Cortex of kidney (tissue), 1 donor: ENCODE data around the gene RAPGEF4.

ENCODE experiments used
- DNase-seq: peaks from one replicate; lab custom pipeline; 2025; lab: John Stamatoyannopoulos, UW

The RAPGEF4 gene

DNA sequence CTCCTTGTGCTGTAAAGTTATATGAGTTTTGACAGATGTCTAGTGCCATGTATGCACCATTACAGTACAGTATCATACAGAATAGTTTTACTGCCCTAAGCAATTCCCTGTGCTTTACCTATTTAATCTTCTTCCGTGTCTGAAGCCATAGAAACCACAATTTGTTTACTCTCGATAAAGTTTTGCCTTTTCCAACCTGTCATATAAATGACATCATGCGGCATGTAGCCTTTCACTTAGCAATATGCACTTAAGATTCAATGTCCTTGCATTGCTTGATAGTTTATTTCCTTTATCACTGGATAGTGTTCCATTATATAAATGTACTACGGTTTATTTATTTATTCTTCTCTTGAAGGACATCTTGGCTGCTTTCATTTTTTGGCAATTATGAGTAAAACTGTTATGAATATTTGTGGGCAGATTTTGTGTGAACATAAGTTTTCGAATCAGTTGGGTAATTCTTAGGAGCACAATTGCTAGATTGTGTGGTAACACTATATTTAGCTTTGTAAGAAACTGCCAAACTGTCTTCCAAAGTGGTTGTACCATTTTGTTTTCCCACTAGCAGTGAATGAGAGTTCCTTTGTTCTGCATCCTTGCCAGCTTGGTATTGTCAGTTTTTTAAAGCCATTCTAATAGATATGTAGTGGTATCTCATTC is 203.2 kb downstream of the RAPGEF4 start:
- no peak for DNase-seq

DNA sequence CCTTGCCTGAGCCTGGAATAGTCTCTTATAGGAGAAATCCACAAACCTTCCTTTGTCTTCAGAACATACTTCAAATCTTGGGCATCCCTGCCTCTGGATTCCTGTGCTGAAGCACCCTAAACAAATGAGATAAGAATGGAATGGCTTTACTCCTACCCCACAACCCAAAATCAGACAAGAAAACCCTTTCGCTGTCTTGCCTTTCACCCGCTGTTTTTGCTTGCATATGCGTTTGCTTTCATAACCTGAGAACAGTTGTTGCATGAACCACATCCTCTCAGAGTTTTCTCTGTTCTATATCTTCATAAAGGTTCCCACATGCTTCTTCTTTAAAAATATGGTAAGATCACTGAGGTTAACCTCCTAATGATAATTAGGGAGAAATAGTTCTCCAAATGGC is 207.9 kb downstream of the RAPGEF4 start:
- DNase-seq, result no peak

DNA sequence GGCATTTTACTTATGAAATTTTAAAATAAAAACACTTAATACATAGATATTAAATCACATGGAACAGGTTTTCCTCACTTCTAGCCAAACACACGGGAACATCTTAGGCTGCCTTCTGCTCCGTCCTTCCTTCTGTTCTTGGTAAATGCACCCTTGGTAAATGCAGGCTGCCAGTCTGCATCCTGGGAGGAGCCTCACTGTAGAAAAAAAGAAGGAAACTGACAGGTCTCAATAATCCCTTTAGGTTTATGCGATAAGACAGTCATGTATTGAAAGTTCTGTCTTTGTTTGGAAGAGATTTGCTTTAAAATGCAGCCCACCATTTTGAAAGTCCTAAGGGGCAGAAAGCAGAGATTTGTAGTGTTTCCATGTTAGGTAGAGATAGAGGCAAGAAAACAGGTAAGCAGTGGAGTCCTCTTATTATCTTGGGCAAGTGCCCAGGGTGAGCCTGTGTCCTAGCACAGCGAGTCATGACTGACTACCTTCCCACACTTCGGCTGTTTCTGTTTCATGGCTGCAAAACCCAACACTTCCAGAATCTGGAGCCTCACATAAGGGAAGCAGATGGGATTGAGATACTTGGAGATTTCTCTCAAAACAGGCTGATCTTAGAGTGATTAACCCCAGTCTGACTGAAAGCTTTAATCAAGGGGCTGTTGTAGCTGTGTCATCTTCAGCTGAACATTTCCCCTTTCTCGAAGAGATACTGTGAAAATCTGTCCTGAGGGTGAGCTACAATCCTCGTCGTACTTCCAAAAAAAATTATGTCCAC is 208.6 kb downstream of the RAPGEF4 start:
- DNase-seq, result no peak

DNA sequence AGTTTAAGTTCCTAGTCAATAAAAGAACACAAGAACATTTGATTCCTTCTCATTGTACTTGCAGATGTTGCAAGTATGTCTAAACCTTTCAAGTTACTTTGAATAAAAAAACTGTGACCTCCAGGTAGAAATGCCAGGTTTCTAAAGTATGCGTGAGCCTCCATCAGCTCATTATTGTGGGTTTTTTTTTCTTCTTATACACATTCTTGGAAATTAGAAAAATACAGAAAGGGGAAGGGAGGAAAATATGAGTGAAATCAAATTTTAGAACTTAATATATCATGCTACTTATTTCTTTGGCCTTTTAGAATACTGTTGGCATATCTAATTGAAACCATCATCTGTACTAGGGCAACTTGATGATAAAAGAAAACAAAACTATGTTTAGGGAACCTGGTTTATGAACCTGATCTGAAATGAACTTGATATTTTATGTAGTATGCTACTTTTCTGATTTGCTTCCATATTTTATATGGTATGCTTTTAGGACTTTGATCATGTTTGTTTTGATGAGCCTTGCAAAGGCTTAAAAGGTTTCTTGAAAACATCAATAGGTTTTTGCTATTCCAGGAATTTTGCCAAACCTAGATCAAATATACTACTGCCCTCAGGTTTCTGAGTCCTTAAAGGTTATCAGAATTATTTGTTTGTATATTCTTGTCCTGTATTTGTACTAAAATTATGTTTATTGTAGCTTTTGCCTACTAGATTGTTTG is 209.3 kb downstream of the RAPGEF4 start:
- no peak for DNase-seq

DNA sequence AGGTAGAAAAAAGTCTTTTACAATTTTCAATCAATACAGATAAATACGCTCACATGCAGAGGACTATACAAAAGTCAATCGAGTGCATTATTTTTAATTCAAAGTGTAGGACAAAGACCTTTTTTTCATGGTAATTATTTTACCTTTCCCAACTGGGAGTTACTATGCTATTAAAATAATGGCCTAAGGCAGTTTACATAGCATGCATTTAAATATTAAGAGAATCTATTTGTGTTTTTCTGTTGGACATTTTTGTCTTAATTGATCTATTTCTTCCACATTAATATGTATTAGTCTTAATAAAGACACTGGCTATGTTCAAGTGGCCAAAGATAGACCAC is 209.8 kb downstream of the RAPGEF4 start:
- no peak for DNase-seq

DNA sequence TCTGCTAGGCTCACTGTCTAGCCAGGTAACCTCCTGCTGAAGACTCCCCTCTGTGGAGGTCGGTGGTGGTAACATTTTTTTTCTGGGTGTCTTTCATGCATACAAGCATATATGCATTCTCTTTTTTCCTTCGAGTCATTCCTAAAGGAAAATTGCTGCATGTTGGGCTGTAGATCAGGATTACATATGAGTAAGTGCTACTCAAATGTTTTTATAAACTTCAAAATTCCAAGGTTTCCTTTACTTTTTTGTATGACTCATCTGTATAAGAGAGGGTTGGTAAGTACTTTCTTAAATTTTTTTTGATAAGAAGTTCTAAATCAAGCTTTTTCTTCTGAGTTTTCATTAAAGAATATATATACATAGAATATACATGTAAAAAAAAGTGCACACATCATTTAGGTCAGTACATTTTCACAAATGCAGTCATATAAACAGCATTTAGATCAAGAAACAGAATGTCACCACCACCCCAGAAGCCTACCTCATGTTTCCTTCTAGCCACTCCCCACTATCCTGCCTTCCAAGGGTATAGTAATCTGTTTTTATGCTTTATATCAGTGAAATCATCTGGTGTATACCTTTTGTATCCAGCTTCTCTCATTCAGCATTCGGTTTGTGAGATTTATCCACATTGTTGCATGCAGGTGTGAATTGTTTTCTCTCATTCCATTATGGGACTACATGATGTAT is 212.0 kb downstream of the RAPGEF4 start:
- no peak for DNase-seq

DNA sequence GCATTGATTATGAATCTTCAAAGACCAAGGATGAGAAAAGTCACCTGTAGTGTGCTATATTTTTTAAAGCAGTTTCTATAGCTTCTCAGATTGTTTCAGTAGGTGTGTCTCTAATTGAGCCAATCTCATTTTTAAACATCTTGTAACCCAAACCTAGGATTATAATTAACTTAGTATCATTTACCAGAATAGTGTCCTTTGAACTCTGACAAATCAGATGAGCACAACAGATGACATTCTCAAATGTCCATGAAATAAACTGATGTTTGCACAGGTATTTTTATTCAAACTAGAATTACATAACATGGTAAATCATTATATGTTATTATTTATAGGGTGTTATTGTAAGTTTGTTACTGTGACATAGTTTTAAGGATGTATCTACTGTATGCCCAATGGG is 213.9 kb downstream of the RAPGEF4 start:
- no peak for DNase-seq

DNA sequence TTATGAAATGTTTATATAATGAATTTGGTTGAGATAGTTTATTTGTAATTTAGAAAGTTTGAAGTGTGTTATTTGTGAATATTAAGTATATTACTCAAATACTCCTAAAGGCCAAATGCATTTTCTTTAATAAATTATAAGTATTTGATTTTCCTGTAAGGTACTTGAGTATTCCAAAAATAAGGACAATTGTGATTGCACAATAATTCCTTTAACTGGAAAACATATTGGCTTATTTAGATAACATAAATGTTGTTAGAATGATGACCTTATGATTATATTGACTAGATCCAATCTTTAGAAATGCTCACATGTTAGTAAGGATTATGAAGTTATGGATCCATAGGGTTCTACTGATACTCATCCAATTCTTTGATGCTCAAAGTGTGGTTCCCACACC is 214.9 kb downstream of the RAPGEF4 start:
- no peak for DNase-seq

DNA sequence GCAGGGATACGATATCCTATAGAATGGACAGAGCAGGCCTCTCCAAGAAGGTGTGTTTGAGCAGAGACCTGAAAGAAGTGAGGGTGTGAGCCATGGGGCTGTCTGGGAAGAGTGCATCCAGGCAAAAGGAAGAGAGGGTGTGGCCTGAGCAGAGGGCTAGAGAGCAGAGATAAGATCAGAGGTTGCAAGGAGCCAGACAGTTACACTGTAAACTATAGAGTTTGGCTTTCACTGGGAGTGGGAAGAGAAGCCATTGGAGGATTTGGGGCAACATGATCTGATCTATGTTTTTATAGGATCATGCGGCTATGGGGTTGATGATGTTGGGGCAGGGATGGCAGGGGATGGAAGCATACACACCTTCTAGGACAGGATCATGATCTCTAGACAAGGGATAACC is 215.9 kb downstream of the RAPGEF4 start:
- DNase-seq, result no peak

DNA sequence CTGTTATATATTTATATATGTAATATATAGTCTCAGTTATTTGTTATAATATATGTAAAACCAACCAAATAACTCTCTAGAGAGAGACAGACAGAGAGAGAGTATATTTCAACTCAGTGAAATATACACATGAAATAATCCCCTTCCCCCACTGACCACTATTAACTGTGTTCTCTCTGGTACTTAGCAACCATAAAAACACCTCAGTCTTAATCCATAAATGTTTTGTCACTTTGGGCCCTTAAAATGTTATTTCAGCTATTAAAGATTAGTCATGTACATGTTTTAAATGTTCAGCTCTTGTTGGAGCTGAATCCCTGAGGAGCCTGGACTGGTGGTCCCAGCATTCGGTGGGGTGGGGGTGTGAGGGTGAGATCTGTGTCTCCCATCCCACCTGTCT is 217.8 kb downstream of the RAPGEF4 start:
- no peak for DNase-seq

DNA sequence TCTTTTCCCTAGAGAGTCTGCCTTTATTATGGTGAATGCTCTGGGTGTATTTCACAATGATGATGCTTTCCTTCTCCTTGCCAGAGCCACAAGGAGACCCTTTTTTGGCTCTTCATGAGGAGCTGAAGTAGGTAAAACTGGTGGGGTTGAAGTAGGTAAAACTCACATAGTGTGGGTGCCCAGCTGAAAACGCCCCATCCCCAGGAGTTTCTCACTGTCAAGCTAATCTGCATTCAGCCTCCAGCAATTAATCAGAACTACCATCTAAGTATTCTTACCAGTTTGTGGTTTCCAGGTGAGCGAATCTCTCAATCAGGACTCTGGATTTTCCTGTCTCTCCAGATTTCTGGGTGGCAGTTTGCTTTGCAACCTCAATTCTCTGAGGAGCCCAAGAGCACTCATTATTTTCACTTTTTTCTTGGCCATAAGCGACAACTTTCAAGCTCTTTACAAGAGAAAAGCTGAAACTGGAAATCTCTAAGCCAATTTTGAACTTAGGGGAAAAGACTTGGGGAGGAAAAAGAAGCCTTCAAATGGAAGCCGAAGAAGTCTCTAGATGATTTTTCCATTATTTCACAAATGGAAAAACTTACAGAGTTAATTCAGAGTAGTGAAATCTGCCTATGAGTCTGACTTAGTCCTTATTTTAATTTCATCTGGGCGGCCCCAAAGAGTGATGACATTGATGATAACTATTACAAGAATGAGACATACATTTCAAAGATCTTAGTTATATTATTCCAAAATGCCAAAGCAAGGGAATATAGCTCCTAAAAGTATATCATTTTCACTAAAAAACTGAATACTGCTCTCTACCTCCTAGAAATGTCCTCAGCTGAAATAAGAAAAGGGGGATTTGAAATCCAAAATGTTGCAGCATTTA is 218.6 kb downstream of the RAPGEF4 start:
- no peak for DNase-seq

DNA sequence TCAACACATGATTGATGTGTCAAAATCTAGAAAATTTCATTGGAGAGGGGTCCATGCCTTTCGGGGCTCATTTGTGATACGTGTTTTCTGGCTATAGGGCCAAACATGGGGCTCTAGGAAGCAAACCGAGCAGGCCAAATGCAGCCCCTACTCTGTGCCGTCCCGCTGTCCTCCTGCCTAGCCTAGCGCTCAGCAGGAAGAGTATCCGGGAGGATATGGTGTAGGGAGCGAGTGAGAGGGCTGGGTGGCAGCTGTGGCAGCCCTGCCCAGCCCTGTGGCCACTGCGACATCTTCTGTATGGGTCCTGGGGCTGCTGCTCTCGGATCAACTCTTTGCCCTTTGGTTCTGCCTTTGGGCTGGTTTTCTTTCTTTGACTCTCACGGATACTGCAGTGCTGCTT is 219.9 kb downstream of the RAPGEF4 start:
- DNase-seq, result no peak

DNA sequence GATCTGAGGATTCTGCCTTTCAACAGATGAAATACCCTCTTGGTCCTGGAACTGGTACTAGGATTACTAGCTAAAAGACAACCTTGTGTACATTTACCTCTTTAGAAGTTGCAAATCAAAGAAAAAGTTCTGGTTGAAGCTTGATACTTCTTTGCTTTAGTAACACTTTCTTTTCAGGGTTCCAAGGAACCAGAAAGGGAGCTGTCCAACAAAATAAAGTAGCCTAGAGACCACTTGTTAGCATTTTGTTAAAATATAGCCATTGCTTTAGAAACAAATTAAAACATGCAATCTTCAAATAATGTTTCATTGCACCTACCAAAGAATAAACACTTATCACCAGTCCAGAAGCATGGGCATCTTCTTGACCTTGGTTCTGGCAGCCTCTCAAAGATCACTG is 222.1 kb downstream of the RAPGEF4 start:
- DNase-seq, result no peak

DNA sequence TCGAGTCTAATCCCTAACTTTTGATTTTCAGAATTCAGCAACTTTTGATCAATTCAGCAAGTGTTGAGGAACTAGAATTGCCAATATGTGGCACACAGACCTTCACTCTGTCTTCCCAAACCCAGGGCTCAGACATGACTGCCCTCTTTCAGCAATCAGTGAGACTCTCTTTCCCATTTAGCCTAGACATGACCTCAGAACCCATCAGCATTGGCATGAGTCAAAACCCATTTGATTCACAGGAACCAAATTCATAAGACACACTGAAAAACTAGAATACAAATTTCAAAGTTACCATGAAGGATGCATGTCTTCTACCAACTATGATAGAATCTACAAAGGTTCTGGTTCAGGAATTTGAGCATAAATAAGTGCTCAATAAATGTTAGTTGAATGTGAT is 226.4 kb downstream of the RAPGEF4 start:
- DNase-seq, result no peak

DNA sequence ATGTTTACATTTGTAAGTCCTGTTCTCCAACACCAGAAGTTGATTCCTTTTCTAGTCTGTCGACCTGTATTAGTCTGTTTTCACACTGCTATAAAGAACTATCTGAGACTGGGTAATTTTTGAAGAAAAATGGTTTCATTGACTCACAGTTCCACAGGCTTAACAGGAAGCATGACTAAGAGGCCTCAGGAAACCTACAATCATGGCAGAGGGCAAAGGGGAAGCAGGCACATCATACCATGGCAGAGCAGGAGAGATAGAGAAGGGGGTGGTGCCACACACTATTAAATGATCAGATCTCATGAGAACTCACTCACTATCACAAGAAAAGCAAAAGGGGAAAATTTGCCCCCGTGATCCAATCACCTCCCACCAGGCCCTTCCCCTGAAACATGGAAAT is 227.2 kb downstream of the RAPGEF4 start:
- no peak for DNase-seq

DNA sequence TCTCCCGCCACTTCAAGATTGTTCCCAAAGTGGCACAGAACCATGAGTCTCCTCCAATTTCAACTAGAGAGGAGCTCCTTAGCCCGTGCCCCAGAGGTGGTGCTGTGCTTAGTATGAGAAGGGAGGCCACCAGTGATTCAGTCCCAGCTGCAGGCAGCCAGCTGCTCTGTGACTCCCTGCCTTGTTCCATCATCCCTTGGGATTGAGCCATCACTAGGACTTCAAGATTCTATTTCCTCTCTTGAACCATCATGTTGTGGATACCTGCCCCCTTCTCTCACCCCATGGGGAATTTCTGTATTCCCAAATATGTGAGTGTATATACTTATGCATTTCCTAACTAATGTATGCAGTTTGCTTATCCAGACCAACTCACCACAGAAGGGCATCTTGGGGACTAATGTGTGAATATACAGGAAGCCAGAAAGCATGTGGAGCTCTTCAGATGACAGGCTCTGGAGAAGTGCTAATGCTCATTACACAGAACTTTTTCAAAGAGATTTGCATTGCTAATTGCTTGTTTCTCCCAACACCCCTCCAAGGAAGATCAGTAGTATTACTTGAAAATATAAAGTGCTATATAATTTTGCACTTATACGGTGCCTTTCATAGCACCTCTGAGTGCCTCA is 229.0 kb downstream of the RAPGEF4 start:
- no peak for DNase-seq

DNA sequence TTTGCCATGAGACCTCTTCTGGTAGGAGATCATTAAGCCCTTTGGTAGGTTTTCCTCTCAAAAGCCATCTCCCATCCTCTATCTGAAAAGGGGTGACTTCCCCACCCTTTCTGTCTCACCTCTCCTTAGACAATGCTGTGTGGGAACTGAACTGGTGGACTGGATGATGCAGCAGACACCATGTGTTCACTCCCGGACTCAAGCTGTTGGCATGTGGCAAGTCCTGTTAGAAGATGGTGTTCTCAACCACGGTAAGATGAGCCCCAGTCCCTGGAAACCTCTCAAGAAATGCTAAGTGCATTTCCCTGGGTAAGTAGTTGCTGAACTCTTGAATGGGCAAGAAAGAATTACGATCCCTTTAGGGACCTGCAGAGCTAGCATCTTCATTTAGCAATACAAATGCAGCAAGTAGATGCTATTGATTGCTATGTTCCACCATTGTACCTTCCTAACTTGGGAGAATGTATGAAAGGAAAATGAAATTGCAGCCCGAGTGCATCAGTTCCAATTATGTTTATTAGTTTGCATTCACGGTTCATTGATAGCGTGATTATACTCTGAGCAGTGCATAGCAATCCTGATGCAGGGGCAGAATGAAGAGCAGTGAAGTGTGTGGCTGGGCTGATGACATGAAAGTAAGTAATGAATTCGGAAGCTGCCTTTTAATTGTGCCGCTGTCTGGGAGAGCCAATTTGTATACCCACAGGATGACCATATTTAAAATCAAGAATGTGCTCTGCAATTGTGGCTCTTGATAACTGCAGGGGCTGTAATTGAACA is 230.0 kb downstream of the RAPGEF4 start:
- DNase-seq, result no peak

DNA sequence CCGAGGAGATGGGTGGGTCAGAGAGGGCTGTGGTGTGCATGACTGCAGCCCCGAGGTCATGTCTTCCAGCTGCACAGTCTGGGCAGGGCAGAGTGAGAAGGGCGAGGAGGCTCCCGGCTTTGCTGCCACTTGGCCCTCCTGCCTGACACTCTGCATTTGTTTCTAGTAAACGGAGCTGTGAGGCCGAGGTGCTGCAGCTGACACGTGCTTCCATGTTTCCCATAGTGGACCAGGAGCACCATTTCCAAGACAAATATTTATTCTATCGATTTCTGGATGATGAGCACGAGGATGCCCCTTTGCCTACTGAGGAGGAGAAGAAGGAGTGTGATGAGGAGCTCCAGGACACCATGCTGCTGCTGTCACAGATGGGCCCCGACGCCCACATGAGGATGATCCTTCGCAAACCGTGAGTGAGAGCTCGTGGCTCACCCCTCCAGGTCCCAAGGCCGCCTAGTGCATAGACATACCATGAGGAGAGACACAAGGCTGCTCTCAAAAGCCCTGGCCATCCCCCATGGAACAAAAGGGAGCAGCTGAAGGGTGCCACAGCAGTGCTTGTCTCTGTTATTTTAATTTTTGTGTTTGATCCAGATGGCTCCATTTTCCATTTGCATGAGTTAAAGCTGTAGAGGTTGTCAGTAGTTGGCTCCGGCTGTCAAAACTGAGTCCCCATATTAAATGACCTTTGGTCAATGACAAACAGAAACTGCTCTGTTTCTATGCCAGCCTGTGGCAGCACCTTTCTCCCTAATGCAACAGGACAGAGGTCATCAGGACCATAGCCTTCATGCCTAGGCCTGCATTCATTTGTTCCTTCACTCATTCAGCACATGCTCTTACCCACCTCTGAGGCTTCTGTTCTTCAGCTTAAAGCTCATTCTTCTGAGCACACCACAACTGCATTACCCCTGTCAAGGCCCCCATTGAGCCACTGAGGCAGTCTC is 231.7 kb downstream of the RAPGEF4 start:
- no peak for DNase-seq

DNA sequence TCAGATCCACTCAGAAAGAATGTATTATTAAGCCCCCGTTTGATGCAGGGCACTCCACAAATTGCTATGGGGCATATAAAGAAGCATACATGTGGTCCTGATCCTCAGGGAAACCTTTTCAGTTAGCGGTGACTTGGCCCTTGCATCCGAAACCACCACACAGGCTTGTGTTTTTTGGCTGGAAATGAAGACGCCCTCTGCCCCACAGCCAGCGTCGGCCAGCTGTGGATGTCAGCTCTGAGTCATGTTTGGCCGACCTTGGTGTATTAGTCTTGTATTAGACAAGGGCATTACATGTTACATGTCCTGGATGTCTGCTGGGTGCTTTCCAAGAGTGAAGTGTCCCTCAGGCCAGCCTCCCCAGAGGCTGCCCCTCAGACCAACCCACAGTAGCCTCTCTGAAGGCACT is 232.4 kb downstream of the RAPGEF4 start:
- DNase-seq, result no peak
